ENCODE results near the gene MEF2C.
A peak's percentile ranks its signal among the peaks of the same experiment; 100 is the strongest.
"Not testable (repeated sequence)": the region's sequence is repeated elsewhere in the genome, so short reads cannot be mapped to it uniquely, and the experiment has no call there.

Gene MEF2C

GRCh38 chr5:88883059-88883835 is at the start of gene MEF2C:
MEF2C (minus strand) TSS chr5:88883184; CDS start chr5:88823788, 59,396 bp downstream.
- peak; percentile 79 for DNase-seq (ENCODE audit: low spot score)

- DNase-seq (ENCODE audit: low spot score): no peak
Observed at GRCh38 chr5:88932541-88932940, 49.6 kb upstream of the MEF2C start.

- DNase-seq (ENCODE audit: low spot score): no peak
Observed at GRCh38 chr5:88930335-88930734, 47.4 kb upstream of the MEF2C start.

GRCh38 chr5:88929385-88929784 is 46.4 kb upstream of the MEF2C start:
- DNase-seq (ENCODE audit: low spot score): no peak

GRCh38 chr5:88926774-88927173 is 43.8 kb upstream of the MEF2C start:
- no peak for DNase-seq (ENCODE audit: low spot score)

- DNase-seq (ENCODE audit: low spot score): no peak
Observed at GRCh38 chr5:88925692-88926490, 42.9 kb upstream of the MEF2C start.

DNA sequence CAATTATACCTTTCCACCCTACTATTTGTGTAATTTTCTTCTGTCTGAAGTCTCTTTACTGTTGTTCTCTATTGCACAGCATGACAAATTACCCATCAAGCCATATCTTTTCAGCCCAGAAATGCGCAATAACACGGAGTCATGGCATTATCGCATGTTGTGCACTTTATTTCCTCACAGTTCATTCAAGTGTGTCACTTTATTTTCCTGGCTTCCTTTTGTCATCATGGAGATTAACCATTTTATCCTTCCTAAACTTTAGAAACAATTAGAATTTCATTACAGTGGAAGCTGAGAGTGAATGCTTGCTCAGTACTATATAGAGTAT is 41.3 kb upstream of the MEF2C start:
- DNase-seq (ENCODE audit: low spot score): no peak

- DNase-seq (ENCODE audit: low spot score): no peak
Observed at GRCh38 chr5:88923623-88924329, 40.8 kb upstream of the MEF2C start.

- DNase-seq (ENCODE audit: low spot score): not testable (repeated sequence)
Observed at GRCh38 chr5:88912743-88913142, 29.8 kb upstream of the MEF2C start.

DNA sequence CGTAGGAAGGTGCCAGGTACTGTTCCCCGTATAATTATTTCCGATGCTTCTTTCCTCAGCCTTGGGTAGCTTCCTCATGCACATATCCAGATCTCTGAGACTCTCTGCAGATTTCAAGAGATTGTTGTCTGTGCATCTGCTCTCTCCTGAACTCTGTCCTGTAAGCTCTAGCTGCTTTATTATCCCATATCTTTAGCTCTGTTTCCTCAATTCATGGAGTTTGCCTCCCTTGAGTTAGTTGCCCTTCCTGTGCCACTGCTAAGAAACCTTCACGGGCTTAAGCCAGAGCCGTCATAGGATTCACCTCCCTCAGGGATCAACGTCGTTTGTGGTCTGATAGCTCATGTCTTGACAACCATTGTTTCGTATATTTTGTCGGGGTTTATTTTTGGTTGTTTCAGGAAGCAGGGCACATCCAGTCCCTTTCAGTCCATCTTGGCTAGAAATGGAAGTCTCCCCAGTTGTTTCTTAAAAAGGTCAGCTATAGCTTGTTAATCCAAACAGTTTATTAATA is 28.1 kb upstream of the MEF2C start:
- DNase-seq (ENCODE audit: low spot score): not testable (repeated sequence)

GRCh38 chr5:88904478-88904877 is 21.5 kb upstream of the MEF2C start:
- DNase-seq (ENCODE audit: low spot score): not testable (repeated sequence)

- DNase-seq (ENCODE audit: low spot score): not testable (repeated sequence)
Observed at GRCh38 chr5:88903966-88904365, 21.0 kb upstream of the MEF2C start.

DNA sequence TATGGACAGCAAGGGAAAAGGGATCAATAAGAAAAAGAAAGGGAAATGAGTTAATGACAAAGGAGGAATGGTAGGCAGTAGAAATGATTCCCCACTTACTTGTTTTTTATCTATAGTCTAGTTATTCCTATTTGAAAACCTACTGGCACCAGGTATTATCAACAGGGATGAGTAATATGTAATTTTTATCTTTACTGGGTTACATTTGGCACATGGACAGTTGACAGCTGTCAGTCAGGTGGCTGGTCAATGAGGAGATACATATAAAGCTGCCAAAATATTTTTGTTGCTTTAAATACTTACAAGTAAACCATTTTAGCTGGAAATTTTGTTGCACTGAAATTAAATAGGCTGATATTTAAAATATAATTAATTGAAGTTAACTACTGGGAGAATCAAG is 18.1 kb upstream of the MEF2C start:
- not testable (repeated sequence) for DNase-seq (ENCODE audit: low spot score)

- no peak for DNase-seq (ENCODE audit: low spot score)
Observed at GRCh38 chr5:88899096-88899737, 16.2 kb upstream of the MEF2C start.

DNA sequence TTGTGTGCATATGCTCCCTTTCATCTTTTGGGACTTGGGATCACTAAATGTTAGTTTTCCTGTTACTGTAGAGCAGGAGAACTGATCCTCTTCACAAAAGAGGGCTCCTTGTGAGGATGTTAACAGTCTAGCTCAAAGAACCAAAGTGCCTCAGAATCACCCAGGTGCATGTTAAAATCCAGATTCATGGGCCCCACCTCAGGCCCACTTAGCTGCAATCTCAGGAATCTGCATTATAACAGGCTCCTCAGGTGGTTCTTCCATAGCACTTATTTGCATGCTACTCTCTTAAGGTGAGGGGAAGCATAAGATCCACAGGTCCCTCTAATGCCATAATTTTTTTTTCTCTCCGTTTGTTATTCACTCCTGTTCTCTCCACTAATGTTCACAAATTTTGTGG is 14.8 kb upstream of the MEF2C start:
- no peak for DNase-seq (ENCODE audit: low spot score)

- DNase-seq (ENCODE audit: low spot score): no peak
Observed at GRCh38 chr5:88895681-88896501, 12.9 kb upstream of the MEF2C start.

DNA sequence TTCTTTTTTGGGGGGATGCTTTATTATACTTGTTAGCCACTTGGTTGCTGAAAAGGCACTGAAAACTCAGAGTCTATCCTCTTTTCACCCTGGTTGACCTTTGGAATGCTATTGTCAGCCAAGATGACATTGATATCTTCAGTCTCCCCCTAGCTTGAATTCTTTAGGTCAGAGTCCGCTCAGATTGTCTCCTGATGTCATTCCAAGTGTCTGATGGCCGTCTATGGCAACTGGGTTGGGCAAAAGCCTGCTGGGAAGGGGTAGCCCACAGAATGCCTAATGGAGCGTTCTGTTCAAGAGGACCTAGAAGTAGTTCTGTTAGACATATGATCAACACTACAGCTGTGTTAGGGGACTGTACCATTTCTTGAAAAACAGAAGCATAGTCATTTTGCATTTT is 9.7 kb upstream of the MEF2C start:
- DNase-seq (ENCODE audit: low spot score): no peak

GRCh38 chr5:88890070-88890781 is 7.2 kb upstream of the MEF2C start:
- no peak for DNase-seq (ENCODE audit: low spot score)

DNA sequence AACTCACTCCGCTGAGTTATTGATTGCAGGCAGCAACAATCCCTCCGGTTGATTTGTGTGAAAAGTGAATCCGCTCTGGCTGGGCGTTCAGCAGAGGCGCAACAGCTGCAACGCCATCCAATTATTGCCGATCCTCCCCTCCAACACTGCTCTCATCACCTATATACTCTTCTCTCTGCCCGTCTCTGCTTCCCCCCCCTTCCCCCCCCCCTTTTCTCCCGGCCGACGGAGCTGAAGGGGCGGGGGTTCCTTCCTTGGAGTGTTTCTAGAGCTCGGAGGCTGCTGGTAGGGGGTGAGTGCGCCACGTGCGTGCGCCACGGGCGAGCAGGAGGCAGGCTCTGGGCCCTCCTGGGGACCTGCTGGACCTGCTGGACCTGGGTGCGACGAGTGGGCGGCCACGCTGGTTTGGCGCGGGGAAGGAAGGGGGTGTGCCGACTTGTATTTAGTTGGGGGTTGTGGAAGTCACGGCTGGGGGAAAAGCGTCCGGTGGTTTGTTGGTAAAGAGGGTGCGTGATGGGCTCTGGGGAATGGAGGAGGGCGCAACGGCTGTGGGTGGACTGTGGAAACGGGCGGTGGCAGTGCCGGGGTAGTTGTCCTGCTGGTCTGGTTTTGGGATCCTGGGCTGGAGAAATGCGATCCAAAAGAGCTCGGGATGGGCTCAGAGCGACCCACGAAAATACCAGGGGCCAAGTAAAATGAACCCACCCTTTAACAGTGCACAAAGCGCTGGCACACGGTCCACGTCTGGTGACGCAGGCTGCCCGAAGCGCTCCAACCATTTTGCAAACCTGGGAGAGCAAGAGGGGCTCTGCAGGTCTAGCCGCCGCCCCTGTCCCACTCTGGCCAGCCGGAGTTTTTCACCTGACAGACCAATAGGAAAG is 6.4 kb upstream of the MEF2C start:
- peak; percentile 76 for DNase-seq (ENCODE audit: low spot score)

DNA sequence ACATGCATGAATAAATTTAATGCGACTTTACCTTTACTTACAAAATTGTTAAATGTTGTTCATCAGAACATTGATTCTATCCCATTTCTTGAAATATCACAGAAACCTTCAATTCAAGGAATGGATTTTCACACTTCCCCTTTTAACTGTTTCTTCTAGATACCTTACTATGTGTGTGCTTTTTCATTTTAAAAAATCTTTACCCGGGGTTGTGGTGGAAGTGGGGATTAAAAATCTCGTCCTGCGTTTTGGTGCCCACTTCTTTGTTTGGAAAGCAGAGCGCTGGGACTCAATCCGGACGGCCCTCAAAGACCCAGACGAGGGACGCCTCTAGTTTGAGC is 5.8 kb upstream of the MEF2C start:
- DNase-seq (ENCODE audit: low spot score): no peak

Data from Ammon's horn (tissue), 1 donor.